HG02678 (cell line): Measurements from ENCODE around the gene PIGQ.
"Not testable (repeated sequence)": the region's sequence is repeated elsewhere in the genome, so short reads cannot be mapped to it uniquely, and the experiment has no call there.

Experiments used
- ATAC-seq: cut with Tn5 transposase; IDR thresholded peaks from one replicate; pipeline ENCODE4 v1.9.1; 2021; ENCODE audit warnings: mild to moderate bottlenecking, moderate library complexity; ENCODE audit not compliant: unreplicated experiment

The PIGQ gene

DNA sequence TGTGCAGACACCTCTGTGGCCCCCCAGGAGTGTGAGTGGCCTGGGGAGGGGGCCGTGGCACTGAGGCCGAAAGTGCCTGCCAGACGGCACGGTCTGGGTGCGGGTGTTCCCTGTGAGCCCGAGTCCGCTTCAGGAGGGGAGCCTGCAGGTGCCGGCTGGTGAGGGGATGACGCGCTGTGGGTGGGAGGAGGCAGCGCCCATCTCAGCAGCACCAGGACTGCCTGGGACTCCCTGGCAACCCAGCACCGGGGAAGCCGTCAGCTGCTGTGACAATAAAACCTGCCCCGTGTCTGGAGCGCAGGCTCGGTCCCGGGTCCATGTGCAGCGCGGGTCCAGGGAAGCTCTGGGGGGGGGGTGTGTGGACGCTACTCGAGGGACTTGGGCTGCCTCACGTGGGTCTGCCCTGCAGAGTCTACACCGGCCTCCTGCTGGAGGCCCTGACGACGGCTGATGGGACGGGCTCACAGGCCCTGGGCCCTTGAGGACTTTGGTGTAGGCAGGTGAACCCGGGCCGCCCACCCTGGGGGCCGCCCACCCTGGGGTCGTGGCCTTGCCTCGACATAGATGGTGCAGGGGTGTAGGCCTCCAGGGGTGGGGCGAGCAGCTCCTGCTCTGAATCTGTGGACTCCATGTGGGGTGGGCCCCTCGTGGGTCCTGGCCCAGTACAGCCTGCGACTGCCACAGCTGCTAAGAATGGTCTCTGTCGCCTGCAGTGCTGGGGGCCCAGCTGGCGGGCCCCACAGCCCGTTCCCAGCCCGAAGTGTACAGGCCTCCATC, 14.2 kb downstream of the PIGQ start:
- no peak for ATAC-seq

DNA sequence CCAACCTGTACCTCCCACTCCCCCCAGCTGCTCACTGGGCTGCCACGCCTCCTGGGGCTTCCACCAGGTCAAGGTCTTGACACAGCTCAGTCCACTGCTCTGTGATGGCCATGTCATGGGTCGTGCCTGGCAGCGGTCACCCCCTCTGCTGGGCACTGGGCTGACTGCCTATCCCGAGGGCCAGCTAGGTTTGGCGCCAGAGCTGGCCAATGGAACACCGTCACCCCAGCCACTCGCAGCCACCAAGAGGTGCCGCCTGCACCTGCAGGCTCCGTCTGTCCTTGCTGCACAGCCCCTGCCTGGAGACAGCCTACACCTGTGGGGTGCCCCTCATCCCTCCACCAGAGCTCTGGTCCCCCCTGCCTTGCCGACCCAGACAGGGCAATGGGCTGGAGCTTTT, 15.6 kb downstream of the PIGQ start:
- ATAC-seq: no peak

DNA sequence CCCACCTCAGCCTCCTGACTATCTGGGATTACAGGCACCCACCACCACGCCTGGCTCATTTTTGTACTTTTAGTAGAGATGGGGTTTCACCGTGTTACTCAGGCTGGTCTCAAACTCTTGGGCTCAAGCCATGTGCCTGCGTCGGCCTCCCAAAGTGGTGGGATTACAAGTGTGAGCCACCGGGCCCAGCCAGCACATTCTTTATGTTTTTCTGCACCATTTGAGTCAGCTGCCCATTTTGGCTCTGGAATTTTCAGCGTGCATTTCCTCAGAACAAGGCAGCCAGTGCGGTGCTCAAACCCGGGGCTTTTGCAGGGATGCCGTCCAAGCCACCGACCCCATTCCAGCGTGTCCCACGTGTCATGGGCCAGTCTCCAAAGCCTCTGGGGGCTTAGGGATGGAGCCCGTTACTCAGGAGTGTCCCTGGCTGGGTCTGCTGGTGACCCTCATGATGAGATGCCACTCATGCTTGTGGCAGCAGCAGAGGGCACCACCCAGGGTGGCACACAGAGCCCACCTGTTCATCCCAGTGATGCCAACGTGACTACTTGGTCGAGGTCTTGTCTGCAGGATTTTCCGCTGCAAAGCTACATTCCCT, 16.4 kb downstream of the PIGQ start:
- no peak for ATAC-seq

DNA sequence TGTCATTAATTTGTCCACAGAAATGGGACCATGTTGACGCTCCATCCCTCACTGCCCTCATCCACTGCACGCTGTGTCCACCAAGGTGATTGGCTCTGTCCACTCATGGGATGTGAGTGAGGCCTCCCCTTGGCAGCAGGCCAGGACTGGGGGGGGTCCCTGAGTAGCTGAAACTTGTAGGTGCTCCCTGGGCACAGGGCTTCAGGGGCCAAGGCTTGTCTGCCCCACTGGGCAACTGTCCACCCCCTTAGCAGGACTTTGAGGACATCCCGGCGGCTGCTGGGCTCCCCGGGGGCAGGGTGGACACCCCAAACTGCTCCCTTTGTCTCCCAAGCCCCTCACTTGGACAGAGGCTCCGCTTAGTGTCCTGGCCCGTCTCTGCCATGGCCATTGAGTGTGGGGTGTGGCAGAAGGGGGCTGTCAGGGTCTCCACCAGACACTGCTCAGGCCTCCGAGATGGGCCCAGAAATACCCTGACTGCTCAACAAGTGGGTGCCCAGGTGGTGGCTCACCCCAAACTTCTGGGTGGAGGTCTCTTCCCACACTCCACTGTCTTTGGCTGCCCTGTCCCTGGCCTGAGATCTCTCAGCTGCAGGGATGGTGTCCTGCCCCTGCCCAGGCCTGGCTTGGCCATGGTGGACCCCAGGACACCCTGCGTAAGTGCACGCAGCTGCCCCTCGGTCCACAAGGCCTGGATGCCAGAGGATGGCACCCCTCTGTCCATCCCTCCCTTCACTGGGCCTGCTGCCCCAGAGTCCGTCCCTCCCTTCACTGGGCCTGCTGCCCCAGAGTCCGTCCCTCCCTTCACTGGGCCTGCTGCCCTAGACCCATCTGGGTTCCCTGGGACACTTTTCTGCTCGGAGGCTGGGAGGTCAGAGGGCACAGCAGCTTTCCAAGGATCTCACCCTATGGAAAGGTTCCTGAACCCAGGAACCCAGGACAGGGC, 17.1 kb downstream of the PIGQ start:
- ATAC-seq: no peak

DNA sequence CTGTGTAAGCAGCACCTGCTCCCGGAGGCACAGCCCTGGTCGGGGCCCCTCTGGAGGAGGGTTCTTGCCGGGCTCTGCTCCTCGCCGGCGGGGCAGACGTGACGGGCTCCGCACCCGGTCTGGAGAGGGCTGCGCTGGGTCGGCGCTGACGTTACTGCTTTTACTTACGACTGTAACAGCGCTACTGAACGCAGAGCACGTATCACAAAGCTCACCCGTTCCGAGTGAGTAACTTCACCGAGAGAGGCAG, 18.8 kb downstream of the PIGQ start:
- ATAC-seq: peak; percentile 1

DNA sequence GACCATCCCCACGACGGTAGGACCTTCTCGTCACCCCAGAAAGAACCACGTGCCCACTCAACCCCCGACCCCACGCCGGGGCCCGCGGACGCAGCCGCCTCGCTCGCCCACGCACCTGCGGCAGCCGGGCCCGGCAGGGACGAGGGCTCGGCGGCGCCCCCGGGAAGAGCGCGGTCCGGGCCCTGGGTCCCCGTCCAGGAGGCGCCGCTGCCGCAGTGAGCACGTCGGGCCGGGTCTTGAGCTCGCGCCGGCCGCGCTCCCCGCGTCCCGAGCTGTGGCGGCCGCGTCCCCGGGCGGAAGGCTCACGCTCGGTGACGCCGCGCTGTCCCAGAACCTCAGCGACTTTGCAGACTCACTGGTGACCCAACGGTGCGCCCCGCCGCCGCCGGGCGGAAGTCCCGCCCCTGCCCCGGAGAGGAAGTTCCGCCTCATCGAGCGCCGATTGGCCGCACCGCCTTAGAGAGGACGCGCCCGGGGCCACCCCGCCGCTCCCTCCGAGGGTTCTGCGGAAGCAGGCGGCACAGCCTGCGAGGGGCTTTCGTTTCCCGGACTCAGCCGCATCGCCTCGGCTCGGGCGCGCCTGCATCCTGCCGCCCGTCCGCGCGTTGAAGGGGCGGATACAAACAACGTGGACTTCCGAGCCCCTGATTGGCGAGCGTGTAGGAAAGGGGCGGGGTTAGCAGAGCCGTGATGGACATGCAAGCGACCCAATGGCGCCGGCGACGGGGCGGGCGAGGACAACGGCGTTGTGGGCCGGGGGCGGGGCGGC, 19.3 kb downstream of the PIGQ start:
- peak; percentile 74 for ATAC-seq

DNA sequence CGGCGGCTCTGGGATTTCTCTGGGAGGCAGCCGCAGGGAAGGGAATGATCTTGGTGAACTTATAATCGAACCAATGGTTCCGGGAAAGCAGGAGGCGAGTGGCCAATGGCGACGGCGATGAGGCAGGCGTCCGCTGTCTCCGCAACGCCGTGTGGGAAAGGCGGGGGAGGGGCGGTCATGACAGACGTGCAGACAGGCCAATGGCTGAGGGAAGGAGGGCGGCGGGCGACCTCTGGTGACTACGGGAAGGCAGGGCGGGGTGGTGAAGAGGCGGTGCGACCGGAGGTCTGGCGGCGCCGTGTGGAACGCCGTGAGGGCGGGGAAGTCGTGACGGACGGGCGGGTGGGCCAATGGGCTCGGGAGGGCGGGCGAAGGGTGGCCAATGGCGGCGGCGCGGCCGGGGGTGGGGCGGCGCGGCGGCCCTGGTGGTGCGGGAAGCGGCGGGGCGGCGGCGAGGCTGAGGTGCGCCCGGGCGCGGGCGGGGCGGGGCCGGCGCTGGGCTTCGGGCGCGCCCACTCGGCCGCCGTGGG, 20.0 kb downstream of the PIGQ start, which contains the start of gene RAB40C:
RAB40C (plus strand) TSS at position 409 of the 530 bp plus-strand sequence. CDS start 226 bp downstream, outside the sequence.
- peak; percentile 77 for ATAC-seq

DNA sequence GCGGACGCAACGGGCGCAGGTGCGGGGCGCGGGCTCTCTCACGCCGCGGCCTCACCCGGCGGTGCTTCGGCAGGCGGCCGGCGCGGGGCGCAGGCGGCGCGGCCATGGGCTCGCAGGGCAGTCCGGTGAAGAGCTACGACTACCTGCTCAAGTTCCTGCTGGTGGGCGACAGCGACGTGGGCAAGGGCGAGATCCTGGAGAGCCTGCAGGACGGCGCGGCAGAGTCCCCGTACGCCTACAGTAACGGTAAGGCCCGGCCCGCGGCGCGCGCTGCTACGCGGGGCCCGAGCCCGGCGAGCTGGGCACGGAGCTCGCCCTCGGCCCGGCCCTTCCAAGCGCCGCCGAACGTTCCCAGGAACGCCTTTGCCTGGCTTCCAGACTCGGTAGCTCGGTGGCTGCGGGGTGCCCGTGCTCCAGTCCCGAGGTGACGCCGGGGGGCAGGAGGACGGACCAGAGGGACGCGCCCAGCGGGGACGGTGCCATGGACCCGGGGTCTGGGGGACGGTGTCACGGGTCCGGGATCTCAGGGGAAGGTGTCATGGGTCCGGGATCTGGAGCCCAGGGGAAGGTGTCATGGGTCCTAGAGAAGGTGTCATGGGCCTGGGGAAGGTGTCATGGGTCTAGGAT, 20.5 kb downstream of the PIGQ start:
- no peak for ATAC-seq

DNA sequence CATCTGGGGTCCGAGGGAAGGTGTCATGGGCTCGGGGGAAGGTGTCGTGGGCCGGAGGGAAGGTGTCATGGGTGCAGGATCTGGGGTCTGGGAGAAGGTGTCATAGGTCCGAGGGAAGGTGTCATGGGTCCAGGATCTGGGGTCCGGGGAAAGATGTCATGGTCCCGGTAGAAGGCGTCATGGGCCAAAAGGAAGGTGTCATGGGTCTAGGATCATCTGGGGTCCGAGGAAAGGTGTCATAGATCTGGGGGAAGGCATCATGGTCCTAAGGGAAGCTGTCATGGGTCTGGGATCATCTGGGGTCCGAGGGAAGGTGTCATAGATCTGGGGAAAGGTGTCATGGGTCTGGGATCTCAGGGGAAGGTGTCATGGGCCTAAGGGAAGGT, 21.0 kb downstream of the PIGQ start:
- no peak for ATAC-seq

DNA sequence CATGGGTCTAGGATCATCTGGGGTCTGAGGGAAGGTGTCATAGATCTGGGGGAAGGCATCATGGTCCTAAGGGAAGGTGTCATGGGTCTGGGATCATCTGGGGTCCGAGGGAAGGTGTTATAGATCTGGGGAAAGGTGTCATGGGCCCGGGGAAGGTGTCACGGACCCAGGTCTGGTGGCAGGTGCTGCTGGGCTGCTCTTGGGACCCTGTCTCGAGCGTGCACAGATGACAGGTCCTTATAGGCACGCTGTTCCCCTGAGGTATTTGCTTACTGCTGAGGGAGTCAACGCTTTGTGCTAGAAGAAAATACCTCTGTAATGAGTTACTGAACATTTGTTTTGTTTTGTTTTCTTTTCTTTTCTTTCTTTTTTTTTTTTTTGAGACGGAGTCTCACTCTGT, 21.5 kb downstream of the PIGQ start:
- ATAC-seq: no peak

DNA sequence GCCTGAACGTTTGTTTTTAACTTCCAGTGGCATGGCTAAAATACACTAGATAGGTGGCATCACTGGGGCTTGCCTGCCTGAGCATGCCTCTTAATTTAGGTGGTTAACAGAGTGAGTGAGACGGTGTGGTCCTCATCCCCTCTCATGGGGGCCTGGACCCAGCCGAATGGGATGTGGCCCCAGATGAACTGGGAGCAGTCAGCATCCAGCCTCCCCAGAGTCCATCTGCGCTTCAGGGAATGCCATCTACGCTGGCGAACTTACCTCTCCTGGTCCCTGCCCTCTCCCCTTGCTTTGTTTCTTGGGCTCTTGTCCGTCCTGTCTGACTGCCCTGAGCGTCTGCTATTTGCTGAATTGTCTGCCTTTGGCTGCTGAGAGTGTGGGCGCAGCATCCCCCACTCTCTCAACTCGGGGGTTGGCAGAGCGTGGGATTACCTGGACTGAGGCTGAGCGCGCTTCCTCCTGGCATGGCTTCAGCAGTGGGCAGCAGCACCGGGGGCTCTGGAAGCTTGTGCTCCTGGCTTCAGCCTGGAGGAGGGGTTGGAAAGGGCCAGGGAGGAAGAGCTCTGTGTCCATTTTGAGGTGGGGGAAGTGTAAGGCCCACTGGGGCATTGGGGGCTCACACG, 22.2 kb downstream of the PIGQ start:
- ATAC-seq: no peak

DNA sequence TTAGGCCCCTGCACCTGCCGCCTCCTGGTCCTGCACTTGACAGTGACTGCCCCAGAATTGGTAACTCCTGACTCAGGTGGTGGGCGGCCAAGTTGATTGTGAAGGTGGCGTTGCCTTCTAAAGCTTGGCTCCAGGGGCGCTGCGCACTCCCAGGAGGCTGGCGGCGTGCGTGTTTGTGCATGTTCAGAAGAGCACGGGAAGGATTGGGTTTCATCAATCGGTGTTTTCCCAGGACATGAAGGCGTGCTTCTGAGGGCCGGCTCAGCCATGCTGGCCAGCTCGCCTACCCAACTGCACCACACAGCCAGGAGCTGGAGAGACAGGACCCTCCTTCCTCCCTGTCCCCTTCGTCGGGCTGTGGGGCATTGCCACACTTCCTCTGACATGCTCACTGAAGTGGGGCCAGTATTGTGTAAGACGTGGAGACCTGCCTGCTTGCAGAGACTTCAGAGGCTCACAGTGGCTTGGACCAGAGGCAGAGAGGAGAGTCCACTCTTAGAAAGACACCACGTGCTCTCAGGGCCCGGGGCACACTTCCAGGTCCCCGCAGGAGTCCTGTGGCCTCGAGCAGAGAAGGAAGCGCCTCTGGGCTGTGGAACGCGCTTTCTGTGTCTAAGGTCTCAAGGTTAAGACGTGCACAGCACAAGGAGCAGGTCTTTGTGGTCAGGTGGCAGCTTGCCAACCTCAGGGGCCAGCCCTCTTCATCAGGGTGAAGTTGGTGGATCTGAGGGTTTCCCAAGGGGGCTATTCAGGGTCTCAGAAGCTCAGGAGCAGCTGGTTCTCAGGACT, 22.9 kb downstream of the PIGQ start:
- ATAC-seq: no peak

DNA sequence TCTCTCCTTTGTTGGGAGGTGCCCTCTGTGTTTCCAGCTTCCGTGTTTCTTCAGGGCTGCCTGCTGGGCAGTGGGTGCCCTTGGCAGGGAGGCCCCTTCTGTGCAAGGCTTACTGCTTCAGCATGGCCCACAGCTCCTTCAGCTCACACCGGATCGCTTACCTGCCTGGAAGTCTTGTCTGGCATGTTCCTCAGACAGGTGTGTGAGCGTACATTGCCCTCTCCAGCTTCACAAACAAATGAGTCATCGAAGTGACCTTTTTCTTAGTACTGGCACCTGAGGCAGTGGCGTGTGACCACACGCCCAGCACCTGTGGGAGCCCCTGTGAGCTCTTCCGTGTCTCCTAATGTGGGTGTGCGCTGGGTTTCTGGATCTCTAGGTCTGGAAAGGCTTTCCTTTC, 23.6 kb downstream of the PIGQ start:
- ATAC-seq: no peak

DNA sequence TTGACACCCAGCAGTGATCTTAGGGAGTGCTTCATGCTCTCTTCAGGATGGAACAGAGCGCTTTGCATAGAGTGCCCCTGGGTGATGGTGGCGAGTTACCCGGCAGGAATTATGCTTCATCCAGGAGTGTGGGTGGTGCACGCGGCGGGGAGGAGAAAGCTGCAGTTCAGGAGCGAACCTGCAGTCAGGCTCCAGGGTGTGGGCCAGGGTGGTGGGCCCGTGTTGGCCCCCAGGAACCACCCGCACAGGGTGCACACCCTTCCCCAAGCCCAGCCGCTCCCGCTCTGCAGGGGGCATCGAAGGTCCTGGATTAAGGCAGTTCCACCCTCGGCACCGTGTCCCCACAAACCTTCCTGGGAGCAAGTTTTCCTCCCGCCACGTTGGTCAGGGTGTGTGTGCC, 24.0 kb downstream of the PIGQ start:
- ATAC-seq: no peak

DNA sequence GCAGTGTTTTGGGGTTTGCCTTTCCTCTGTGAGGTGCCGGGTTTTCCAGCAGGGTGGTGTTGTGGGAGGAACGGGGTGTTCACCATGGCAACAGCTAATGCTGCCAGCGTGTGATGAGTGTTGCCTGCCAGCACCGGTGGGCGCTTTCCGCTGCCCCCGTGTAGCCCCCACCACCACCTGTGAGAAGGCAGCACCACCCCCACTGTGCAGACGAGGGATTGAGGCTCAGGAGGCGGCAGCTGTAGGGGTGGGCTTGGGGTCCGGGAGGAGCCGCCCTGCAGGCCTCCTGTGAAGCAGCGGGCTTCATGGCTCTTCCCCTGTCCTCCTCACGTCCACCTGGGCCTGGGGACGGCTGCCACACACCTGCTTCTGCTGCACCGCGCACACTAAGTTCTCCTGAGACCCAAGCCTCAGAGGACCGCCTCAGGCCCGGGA, 25.3 kb downstream of the PIGQ start:
- ATAC-seq: no peak

DNA sequence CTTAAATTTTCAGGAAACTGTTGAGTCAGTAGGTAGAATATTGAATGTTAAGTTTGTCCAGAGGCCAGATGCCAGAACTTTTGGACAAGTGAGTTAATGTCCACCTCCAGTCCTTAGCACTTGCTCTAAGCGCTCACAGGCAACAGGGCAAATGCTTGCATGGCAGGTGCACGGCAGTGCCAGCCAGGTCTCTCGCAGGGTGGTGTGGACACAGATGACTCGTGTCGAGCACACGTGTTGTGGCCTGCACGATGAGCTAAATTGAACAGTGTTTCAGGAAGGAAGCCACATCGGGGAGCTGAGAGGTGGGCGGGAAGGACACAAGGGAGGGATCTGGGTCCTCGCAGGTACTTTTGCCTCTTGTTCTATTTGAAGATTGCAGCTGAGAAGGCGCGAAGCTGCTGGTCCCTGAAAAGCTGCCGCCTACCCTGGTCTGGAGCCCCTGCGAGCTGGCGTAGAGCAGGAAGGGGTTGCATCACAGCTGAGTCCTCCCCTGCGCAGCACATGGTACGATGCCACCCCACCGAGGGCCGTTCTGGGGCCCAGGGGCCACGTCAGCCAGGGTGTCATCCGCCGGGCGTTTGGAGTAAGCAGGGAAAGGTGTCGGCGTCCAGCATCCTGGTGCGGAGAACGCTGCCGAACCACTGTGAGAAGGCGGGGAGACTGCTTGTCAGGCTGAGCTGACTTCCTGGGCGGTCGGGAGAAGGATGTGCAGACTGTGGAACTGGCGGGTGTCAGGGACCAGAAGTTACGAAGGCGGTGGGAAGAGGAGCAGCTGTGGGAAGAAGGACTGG, 26.4 kb downstream of the PIGQ start:
- ATAC-seq: no peak

DNA sequence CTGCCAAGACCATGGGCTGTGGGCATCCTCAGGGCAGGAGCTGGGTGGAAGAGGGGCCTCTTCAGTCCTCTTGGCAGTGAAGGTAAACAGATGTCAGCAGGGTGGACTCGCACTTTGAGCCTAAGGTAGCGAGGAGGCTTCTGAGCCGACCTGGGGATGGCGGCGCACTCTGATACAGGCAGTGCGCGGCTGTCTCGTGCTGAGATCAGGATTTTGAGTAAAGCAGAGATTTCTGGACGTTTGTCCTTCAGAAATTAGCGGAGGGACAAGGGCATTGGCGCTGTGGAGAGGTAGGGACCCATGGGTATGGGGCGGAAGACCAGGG, 26.9 kb downstream of the PIGQ start:
- ATAC-seq: no peak

DNA sequence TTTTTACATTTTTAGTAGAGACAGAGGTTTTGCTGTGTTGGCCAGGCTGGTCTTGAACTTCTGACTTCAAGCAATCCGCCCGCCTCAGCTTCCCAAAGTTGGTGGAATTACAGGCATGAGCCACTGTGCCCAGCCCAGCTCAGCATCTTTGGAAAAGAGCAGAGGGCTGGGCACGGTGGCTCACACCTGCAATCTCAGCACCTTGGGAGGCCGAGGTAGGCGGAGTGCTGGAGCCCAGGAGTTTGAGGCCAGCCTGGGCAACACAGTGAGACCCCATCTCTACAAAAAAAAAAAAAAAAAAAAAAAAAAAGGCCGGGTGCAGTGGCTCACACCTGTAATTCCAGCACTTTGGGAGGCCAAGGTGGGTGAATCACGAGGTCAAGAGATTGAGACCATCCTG, 27.9 kb downstream of the PIGQ start:
- not testable (repeated sequence) for ATAC-seq
